Glomerular endothelial cell (primary cell): Measurements from ENCODE around the gene COPE. TPM values are rescaled to one million over a fixed set of nuclear protein-coding genes. Genes with fewer than 3 reads are reported as not detected.
"Not testable (repeated sequence)": the region's sequence is repeated elsewhere in the genome, so short reads cannot be mapped to it uniquely, and the experiment has no call there.

Source experiments
- DNase-seq: peaks from one replicate; pipeline ENCODE4 v3.0.0-alpha.2; 2011; ENCODE audit warnings: low read depth, low spot score; ENCODE audit errors: extremely low read depth
- total RNA-seq: library from RNA; depleted of rRNA; stranded (reverse); fragments of >200 nt; gene quantifications from 2 replicates; pipeline ENCODE4 v1.2.3, GENCODE V29; 2015

Gene COPE
- total RNA-seq: 311 and 365 TPM in 2 replicates

- peak; percentile 96 for DNase-seq
Measured at GRCh38 chr19:18919086-18919899, at the start of gene COPE, which contains the start of gene DDX49. Gene COPE (minus strand): TSS chr19:18919387. CDS start chr19:18919348, 39 bp downstream. Gene DDX49 (plus strand): TSS chr19:18919715. CDS start chr19:18919742, 27 bp downstream.

- peak; percentile 64 for DNase-seq
Measured at GRCh38 chr19:18967358-18968146, 48.4 kb upstream of the COPE start.

GRCh38 chr19:18966307-18966706 lies 47.1 kb upstream of the COPE start:
- no peak for DNase-seq

GRCh38 chr19:18964121-18964520 lies 44.9 kb upstream of the COPE start:
- DNase-seq: no peak

GRCh38 chr19:18961767-18962620 lies 42.8 kb upstream of the COPE start:
- no peak for DNase-seq

- DNase-seq: no peak
Measured at GRCh38 chr19:18960370-18960769, 41.2 kb upstream of the COPE start.

- DNase-seq: no peak
Measured at GRCh38 chr19:18955042-18955441, 35.9 kb upstream of the COPE start.

- DNase-seq: no peak
Measured at GRCh38 chr19:18954094-18954493, 34.9 kb upstream of the COPE start.

- not testable (repeated sequence) for DNase-seq
Measured at GRCh38 chr19:18952364-18953003, 33.3 kb upstream of the COPE start.

- DNase-seq: no peak
Measured at GRCh38 chr19:18951721-18952281, 32.6 kb upstream of the COPE start.

- no peak for DNase-seq
Measured at GRCh38 chr19:18949858-18950257, 30.7 kb upstream of the COPE start.

GRCh38 chr19:18948976-18949356 lies 29.8 kb upstream of the COPE start:
- DNase-seq: no peak

- DNase-seq: no peak
Measured at GRCh38 chr19:18948075-18948975, 29.1 kb upstream of the COPE start.

GRCh38 chr19:18946918-18947317 lies 27.7 kb upstream of the COPE start:
- no peak for DNase-seq

- DNase-seq: no peak
Measured at GRCh38 chr19:18946335-18946734, 27.1 kb upstream of the COPE start.

GRCh38 chr19:18945297-18945696 lies 26.1 kb upstream of the COPE start:
- DNase-seq: no peak

- no peak for DNase-seq
Measured at GRCh38 chr19:18943465-18943864, 24.3 kb upstream of the COPE start.

GRCh38 chr19:18942692-18943091 lies 23.5 kb upstream of the COPE start:
- no peak for DNase-seq
